ENCODE data around the gene AUTS2. TPM values are rescaled to one million over a fixed set of nuclear protein-coding genes. Genes with fewer than 3 reads are reported as not detected.

Gene AUTS2
- total and polyA plus RNA-seq, 9 of the 15 experiments (the other 6 are each of a cell fraction or from before 2014, with no cell fraction given), result 0.58 TPM; not detected in 8

DNA sequence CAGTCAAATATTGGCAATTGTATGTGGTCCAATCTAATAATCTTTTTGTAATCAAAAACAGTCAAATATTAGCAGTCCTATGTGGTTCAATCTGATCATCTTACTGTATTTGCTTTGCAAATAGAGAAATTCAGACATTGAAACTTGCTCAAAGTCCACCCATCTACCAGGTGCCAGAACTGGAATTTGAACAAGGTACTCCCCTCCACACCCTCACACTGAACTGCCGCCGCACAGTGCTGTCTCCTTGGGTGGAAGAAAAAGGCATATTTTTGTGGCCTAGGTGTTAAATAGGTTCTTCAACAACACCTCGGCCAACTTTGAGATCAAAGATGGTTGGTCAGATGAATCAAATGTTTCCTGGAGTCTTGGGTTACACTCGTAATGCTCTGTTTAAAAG lies 989.5 kb downstream of the AUTS2 start:
- Histone ChIP-seq H3K9me3 (replicated peaks; ENCODE audit: control insufficient read depth, insufficient read depth, low read depth, low read length) (no peaks in the 10 kb centered on the region), H4K20me1 (replicated peaks; ENCODE audit: control insufficient read depth, insufficient read depth, low read length) (no peaks in the 10 kb centered on the region; the same call in 1 of the 2 replicates), H3K9ac (ENCODE audit: insufficient read depth in 1 of 2, low read depth in 2 of 2, low read length in 2 of 2) (no peak overlapping the region), H3K4me1 (replicated peaks in 1 of 2; ENCODE audit: control insufficient read depth in 2 of 2, insufficient read depth in 2 of 2, low read length in 2 of 2) (no peaks in the 10 kb centered on the region), H2AFZ (ENCODE audit: low read depth, low read length) (no peak overlapping the region), H3K4me2 (ENCODE audit: insufficient read depth, low read length) (no peak overlapping the region), H3K9me1 (ENCODE audit: control insufficient read depth, insufficient read depth, low read length) (no peaks in the 10 kb centered on the region), H3K36me3 (ENCODE audit: control insufficient read depth, insufficient read depth, low read length) (no peaks in the 10 kb centered on the region), H3K4me3 (no peak overlapping the region), H3K27ac (ENCODE audit: extremely low read depth, low read depth, low read length) (no peak overlapping the region), H3K27me3 (ENCODE audit: control insufficient read depth in 2 of 2, insufficient read depth in 2 of 2, low read length in 2 of 2) (peaks cover 16 to 21% of the 10 kb centered on the region in 2 experiments), H3K79me2 (ENCODE audit: control insufficient read depth, insufficient read depth, low read length) (no peaks in the 10 kb centered on the region)
- in situ Hi-C loops (cut with MboI) (no loop called here), intact Hi-C loops (cut with micrococcal nuclease) (no loop called here)
- no peak for DNase-seq (ENCODE audit: extremely low read depth in 1 of 4, low spot score in 3 of 4)
- ChIA-PET POLR2A (no interaction called here), CTCF (ENCODE audit: low intra/inter-chr PET ratio) (no interaction called here)
- BruUV-seq (replicated peaks), result no TSS peak
- 1% methylated on average over 4 of the region's 4 CpGs for WGBS (ENCODE audit: insufficient coverage, low coverage, missing lambda C conversion rate)
- TF ChIP-seq HNRNPL (IDR thresholded peaks at IDR 0.05; ENCODE audit: low read depth, low read length), result no peak
- TF ChIP-seq ZNF23 (CRISPR knock-in tag; IDR thresholded peaks at IDR 0.05), result no peak
- TF ChIP-seq PYGO2 (tag; IDR thresholded peaks at IDR 0.05), result no peak
- no peak for TF ChIP-seq ZNF217 (CRISPR knock-in tag; IDR thresholded peaks at IDR 0.05)
- TF ChIP-seq, protein P1, sequence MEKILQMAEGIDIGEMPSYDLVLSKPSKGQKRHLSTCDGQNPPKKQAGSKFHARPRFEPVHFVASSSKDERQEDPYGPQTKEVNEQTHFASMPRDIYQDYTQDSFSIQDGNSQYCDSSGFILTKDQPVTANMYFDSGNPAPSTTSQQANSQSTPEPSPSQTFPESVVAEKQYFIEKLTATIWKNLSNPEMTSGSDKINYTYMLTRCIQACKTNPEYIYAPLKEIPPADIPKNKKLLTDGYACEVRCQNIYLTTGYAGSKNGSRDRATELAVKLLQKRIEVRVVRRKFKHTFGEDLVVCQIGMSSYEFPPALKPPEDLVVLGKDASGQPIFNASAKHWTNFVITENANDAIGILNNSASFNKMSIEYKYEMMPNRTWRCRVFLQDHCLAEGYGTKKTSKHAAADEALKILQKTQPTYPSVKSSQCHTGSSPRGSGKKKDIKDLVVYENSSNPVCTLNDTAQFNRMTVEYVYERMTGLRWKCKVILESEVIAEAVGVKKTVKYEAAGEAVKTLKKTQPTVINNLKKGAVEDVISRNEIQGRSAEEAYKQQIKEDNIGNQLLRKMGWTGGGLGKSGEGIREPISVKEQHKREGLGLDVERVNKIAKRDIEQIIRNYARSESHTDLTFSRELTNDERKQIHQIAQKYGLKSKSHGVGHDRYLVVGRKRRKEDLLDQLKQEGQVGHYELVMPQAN (IDR thresholded peaks at IDR 0.05; ENCODE audit: borderline replicate concordance), result no peak
- TF ChIP-seq E2F3 (CRISPR knock-in tag; IDR thresholded peaks at IDR 0.05), result no peak
- TF ChIP-seq, protein P2, sequence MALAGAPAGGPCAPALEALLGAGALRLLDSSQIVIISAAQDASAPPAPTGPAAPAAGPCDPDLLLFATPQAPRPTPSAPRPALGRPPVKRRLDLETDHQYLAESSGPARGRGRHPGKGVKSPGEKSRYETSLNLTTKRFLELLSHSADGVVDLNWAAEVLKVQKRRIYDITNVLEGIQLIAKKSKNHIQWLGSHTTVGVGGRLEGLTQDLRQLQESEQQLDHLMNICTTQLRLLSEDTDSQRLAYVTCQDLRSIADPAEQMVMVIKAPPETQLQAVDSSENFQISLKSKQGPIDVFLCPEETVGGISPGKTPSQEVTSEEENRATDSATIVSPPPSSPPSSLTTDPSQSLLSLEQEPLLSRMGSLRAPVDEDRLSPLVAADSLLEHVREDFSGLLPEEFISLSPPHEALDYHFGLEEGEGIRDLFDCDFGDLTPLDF (CRISPR knock-in tag; IDR thresholded peaks at IDR 0.05), result no peak
- TF ChIP-seq, protein P3, sequence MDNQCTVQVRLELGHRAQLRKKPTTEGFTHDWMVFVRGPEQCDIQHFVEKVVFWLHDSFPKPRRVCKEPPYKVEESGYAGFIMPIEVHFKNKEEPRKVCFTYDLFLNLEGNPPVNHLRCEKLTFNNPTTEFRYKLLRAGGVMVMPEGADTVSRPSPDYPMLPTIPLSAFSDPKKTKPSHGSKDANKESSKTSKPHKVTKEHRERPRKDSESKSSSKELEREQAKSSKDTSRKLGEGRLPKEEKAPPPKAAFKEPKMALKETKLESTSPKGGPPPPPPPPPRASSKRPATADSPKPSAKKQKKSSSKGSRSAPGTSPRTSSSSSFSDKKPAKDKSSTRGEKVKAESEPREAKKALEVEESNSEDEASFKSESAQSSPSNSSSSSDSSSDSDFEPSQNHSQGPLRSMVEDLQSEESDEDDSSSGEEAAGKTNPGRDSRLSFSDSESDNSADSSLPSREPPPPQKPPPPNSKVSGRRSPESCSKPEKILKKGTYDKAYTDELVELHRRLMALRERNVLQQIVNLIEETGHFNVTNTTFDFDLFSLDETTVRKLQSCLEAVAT (IDR thresholded peaks at IDR 0.05), result no peak
- no peak for TF ChIP-seq L3MBTL2 (IDR thresholded peaks at IDR 0.05)
- no peak for TF ChIP-seq GATA2 (CRISPR knock-in tag; IDR thresholded peaks at IDR 0.05)
- no peak for TF ChIP-seq POLR2G (IDR thresholded peaks at IDR 0.05; ENCODE audit: low read depth, low read length)
- TF ChIP-seq GTF2E2 (tag; IDR thresholded peaks at IDR 0.05), result no peak
- ATAC-seq, result no peak
- no peak for FAIRE-seq
